Upper lobe of right lung (tissue), 1 donor: ENCODE results near the gene SLC39A7. TPM values are rescaled to one million over a fixed set of nuclear protein-coding genes. Genes with fewer than 3 reads are reported as not detected.

Experiments used
- ATAC-seq: fragments of 200-7000 bp; cut with Tn5 transposase; one replicate; pipeline ENCODE4 v1.9.1; 2020; ENCODE audit warnings: mild to moderate bottlenecking, moderate library complexity
- DNase-seq: peaks from one replicate; pipeline ENCODE4 v3.0.0-alpha.2; 2020
- H3K27ac ChIP-seq: fragments of 200-600 bp; one replicate; pipeline ENCODE4 v1.8.0; 2022
- H3K27me3 ChIP-seq: fragments of 200-600 bp; one replicate; pipeline ENCODE4 v1.8.0; 2022; ENCODE audit warnings: mild to moderate bottlenecking
- H3K36me3 ChIP-seq: fragments of 200-600 bp; one replicate; pipeline ENCODE4 v1.8.0; 2022
- H3K4me1 ChIP-seq: fragments of 200-600 bp; one replicate; pipeline ENCODE4 v1.8.0; 2022
- H3K4me3 ChIP-seq: fragments of 200-600 bp; one replicate; pipeline ENCODE4 v1.8.0; 2022; ENCODE audit warnings: mild to moderate bottlenecking
- H3K9me3 ChIP-seq: fragments of 200-600 bp; one replicate; pipeline ENCODE4 v1.8.0; 2022
- CTCF ChIP-seq: fragments of 200-600 bp; IDR thresholded peaks from one replicate; pipeline ENCODE4 v1.8.0; 2022; ENCODE audit warnings: antibody characterized with exemption
- intact Hi-C: fragments of 100-400 bp; cut with DNase I; formaldehyde crosslinking; loops from one replicate; pipeline ENCODE4 v1.11.0; 2022
- total RNA-seq: library from RNA; stranded (reverse); fragmentation: NEBNext Ultra II Directional; extraction: Animal tissue kit (Norgen Biotek cat#: 25700); gene quantifications from one replicate; pipeline ENCODE4 v1.2.1, GENCODE V29; 2021
- donor health status: DM: no; HTN: yes; CAD: no; lungs with severe emphysema.

SLC39A7 gene
- total RNA-seq, 1 donor from 2014 or later = 89.1 TPM

DNA sequence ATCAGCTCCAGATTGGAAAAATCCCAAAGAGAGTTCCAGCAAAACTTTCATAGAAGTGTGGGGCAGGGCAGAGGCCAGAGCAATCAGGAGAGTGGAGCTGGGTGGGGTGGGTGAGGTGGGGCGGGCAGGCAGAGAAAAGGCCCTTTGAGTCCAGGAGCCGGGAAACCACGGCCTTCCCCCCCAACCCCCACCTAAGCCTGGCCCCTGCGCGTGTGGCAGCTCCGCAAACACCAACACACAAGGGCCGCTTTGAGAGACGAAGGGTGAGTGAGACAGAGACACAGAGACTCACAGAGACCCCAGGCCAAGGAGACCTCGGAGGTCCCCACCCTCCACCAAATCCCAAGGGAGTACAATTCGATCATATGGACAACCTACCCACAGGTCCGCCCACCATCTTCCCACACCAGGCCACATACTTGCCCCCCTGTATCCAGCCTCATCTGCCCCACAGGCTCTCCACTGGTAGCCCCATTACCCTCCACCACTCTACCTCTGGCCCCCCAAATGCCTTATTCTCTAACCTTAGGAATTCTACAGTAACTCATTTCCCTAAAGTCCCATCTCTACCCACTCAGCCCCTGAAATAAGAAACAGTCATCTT, 10.1 kb upstream of the SLC39A7 start:
- H3K36me3 ChIP-seq = peaks cover 17% of the 10 kb centered on the region
- no peak for TF ChIP-seq CTCF
- no peak overlapping the region for H3K4me3 ChIP-seq
- ATAC-seq = no peak
- H3K27ac ChIP-seq = no peak overlapping the region
- intact Hi-C loops = no loop called here
- H3K27me3 ChIP-seq = peaks cover 19% of the 10 kb centered on the region
- no peaks in the 10 kb centered on the region for H3K9me3 ChIP-seq
- DNase-seq = no peak
- H3K4me1 ChIP-seq = peaks cover 12% of the 10 kb centered on the region

- no peak overlapping the region for H3K27ac ChIP-seq
- H3K4me1 ChIP-seq = peaks cover 12% of the 10 kb centered on the region
- peaks cover 26% of the 10 kb centered on the region for H3K36me3 ChIP-seq
- no peak for ATAC-seq
- H3K9me3 ChIP-seq = no peaks in the 10 kb centered on the region
- DNase-seq = no peak
- intact Hi-C loops = no loop called here
- no peak for TF ChIP-seq CTCF
- peaks cover 19% of the 10 kb centered on the region for H3K27me3 ChIP-seq
- H3K4me3 ChIP-seq = no peak overlapping the region
Measured at GRCh38 chr6:33191383-33192104, 9.1 kb upstream of the SLC39A7 start.

DNA sequence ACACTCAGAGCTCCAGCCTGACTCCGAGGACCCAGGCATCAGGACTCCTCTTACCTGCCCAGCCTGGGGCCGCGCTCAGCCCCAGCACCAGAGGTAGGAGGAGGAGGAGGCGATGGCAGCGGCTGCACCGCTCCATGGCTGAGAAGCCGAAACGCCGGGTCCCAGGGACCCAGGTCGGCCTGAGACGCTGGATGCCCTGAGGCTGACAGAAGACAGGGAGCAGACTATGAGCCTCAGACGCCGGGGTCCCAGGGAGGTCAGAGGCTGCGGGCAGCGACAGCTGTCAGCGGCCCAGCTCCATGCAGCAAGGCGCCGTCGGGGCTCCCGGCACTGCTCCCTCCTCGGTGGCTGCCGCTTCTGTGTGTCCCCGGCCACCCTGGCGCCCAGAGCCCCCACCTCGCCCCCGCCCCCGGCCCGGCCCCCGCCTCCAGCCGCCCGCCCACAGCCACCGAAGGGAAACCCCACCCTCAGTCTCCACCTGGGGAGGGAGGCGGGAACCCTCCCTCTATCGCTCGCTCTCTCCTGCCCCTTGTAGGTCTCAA, 8.5 kb upstream of the SLC39A7 start, which contains the start of gene COL11A2:
Gene COL11A2 (minus strand): TSS at position 363 of the 542 bp plus-strand sequence. CDS start 227 bp downstream, at position 136.
- Histone ChIP-seq H3K36me3 (peaks cover 32% of the 10 kb centered on the region), H3K27me3 (peaks cover 19% of the 10 kb centered on the region), H3K27ac (no peak within 1 kb of the TSS), H3K4me1 (peaks cover 14% of the 10 kb centered on the region), H3K4me3 (peak within 1 kb of the TSS; percentile 40), H3K9me3 (no peaks in the 10 kb centered on the region)
- intact Hi-C loops = no loop called here
- no peak for DNase-seq
- ATAC-seq = peak; percentile 7
- TF ChIP-seq CTCF = no peak

- no peak for DNase-seq
- peak; percentile 28 for ATAC-seq
- TF ChIP-seq CTCF = no peak
- Histone ChIP-seq H3K9me3 (no peaks in the 10 kb centered on the region), H3K4me3 (peak overlapping the region; percentile 40), H3K36me3 (peaks cover 35% of the 10 kb centered on the region), H3K4me1 (peaks cover 22% of the 10 kb centered on the region), H3K27ac (no peak overlapping the region), H3K27me3 (peaks cover 19% of the 10 kb centered on the region)
- intact Hi-C loops = no loop called here
Measured at GRCh38 chr6:33192671-33193602, 7.7 kb upstream of the SLC39A7 start.

DNA sequence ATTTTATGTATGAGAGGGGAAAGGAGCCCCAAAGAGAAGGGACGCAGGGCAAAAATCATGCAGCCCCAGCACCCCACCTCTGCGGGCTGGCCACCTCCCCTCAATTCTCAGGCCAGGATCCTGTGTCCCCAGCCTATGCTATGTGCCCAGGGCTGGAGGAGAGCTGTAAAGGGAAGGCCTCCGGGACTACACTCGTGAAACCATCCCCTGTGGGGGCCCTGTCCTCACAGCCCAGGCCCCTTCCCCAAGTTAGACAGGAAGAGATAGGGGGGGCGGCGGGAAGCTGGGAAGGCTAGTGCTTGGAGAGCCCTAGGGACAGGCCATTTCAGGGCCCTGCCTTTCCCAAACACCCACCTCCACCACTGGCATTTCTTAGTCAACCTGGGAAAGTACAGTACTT, 7.0 kb upstream of the SLC39A7 start:
- no peak for TF ChIP-seq CTCF
- Histone ChIP-seq H3K4me1 (peaks cover 29% of the 10 kb centered on the region), H3K27me3 (peaks cover 19% of the 10 kb centered on the region), H3K4me3 (peak overlapping the region; percentile 40), H3K36me3 (peaks cover 35% of the 10 kb centered on the region), H3K27ac (no peak overlapping the region), H3K9me3 (no peaks in the 10 kb centered on the region)
- ATAC-seq (no peak), DNase-seq (no peak)
- intact Hi-C loops = no loop called here
